HG02642 (cell line): ENCODE data around the gene SORCS2.

Source experiments
- ATAC-seq: cut with Tn5 transposase; IDR thresholded peaks from one replicate; pipeline ENCODE4 v1.9.1; 2021; ENCODE audit warnings: mild to moderate bottlenecking; ENCODE audit not compliant: unreplicated experiment, poor library complexity

The SORCS2 gene

DNA sequence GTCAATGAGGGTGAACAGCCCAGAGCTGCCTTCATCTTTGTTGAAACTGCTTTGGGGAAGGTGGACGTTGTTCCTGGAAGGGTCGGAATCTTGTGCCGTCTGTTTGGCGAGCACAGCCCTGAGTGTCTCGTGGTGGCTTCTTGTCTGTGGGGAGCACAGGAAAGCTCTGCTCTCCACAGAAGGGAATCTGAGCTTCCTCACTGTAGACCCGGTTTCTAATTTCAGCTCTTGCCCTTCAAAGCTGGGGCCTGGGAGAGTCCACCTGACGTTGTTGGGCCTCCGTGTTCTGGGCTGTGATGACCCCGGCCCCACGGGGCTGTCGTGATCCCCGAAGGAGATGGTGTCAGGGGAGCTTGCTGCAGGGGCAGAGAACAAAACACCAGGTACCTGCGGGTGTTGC lies 47.5 kb downstream of the SORCS2 start:
- no peak for ATAC-seq

DNA sequence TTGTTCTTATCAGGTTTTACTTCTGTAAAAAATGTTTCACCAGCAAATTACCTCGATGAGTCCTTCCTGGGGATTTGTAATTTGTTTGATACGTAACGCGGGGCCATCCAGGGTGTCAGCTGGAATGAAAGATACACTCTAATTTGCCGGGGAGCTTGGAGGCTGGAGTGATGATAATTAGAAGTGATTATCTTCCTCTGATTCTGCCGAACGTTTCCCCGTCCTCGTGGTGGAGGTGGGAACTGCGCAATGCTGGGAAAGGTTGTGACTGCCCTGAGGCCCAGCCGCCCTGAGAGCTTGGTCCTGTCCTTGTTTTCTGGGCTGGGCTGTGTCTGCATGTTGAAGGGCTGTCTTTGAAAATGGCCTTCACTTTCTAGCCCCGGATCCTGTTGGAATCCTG lies 48.0 kb downstream of the SORCS2 start:
- no peak for ATAC-seq

DNA sequence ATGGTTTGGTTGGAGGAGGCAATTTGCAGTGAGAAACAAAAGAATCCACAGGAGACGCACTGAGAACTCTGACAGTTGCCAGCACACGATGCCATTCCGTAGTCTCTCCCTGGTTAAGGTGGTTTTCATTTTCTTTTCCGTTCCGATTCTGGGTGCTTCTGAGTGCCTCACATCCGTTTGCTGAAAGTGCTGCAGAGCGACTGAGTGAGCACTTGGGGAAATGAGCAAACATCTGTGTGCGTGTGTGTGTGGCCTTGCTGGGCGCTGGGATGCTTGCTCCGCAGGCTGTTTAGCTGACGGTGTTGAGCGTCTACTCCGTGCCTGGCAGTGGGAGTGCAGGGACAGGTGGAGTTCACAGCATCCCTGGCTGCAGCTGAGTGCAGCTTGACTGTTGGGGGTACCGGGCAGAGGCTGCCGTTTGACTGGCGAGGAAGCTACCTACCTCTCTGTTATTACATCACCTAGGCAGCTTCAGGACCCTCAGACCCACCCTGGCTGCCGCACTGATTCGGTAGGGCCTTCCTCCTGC lies 49.3 kb downstream of the SORCS2 start:
- ATAC-seq, result no peak

DNA sequence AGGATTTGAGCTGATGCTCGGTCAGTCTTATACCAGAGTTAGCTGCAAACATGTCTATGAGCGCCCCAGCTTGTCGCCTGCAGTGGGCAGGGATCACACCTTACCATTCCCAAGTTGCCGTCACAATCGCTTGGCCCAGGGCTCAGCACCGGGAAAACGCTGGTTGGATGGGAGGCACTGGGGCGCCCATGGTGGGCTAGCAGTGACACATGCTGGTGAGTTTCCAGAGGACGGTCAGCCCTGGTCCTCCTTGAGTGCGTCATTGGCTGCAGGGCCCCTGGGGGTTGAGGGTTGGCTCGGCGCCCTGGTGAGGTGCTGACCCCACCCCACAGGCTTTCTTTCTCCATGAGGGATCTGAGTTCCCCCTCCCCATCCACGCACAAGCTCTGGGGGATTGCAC lies 50.4 kb downstream of the SORCS2 start:
- ATAC-seq, result no peak

DNA sequence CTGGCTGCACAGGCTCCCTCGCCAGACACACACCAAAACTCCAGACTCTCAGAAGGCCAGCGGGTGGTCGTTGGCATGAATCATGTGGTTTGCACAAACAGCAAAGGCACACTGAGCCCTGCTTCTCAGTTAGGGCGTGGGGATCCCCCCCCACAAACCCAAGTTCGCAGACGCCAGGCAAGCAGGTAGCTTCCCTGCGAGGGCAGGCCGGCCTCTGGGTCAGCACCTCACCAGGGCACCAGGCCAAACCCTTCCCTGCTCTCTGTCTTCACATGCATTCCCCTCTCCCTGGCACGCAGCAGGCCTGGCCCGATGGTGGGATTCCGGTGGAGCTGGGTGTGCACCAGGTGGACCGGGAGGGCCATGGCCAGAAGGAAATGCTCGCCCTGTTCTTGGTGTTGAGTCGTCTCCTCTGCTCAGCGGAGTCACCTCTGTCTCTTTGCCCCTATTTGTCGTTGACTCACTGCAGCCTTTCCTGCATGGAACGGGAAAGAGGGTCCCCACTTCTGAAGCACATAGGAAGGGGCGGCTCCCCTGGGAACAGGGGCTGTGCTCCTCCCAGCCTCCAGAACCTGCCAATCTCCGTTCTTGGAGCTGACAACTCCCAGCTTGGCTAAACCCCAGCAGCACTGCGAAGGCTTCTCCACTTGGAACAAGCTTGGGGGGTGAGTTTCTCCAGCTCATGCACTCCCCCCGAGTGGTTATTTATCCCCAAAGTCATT lies 51.4 kb downstream of the SORCS2 start:
- no peak for ATAC-seq

DNA sequence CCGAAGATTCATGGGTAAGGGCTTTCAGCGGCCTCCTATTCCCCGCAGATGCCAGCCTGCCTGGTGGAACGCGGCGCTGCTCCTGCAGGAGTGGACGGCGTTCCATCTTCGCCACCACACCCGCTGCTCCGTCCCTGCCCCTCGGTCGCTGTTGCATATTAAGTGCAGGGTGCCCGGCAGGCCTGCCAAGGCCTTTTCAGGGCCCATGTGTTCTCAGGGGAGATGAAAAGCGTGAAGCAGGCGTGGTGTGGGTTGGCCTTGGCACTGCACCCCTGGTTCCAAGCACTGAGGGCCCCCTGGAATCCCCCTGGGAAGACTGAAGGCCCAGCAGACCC lies 52.0 kb downstream of the SORCS2 start:
- no peak for ATAC-seq

DNA sequence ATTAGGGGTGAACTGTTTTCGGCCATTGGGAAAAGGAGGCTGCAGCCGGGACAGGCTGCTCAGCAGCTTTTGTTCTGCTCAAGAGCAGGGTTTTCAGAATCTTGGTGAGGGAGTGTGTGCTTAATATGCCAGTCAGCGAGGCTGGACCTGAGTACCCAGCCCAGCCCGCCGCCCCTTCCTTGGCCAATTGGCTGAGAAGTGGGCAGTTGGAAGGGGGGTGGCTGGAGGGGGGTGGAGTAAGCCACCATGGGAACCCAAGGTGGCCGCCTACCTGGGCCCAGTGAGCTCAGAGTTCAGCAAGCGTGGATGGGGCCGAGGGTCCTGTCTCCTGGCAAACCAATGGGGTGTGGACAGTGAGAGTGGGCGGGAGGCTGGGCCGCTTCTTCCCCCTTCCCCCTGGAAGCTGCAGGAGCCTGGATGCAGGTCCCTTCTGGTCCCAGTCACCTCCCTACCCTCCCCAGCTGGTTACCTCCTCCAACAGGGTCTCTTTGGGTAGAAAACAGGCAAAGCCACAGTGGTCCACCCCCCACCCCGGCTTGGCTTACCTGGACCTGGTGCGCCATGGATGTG lies 52.5 kb downstream of the SORCS2 start:
- no peak for ATAC-seq

DNA sequence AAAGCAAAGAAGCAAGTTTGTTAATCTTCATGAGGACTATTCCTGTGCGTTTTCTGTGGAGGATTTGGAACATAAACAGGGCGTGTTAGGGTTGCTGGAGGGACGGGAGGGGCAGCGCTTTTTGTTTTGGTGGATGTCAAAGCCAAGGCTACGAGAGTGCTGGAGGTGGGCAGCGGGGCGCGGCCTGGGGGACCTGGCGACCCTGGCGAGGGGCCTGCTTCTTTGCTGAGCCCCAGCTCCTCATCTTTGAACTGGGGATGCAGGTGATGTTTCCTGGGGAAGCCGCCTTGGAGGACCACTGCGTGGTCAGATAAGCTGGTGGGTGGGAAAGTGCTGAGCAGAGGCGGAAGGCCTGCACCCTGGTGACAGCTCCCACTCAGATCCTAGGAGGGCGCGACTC lies 55.2 kb downstream of the SORCS2 start:
- no peak for ATAC-seq

DNA sequence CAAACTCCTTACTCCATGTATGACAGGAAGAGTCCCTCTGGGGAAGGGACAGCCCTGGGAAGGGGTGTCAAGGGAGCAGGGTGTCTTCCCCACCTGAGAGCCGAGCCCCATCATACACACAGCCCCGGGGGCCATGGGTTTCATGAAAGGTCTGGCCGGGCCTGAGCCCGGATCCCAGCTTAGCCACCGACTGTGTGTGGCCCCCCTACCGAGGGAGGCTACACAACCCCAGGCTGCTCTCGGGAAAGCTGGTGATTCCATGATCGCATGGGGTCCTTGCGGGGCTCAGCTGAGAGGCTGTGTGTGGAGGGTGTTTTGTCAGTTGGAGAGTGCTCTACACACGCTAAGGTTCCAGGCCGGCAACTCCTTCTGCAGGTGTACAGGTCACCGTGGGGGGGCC lies 55.6 kb downstream of the SORCS2 start:
- no peak for ATAC-seq

DNA sequence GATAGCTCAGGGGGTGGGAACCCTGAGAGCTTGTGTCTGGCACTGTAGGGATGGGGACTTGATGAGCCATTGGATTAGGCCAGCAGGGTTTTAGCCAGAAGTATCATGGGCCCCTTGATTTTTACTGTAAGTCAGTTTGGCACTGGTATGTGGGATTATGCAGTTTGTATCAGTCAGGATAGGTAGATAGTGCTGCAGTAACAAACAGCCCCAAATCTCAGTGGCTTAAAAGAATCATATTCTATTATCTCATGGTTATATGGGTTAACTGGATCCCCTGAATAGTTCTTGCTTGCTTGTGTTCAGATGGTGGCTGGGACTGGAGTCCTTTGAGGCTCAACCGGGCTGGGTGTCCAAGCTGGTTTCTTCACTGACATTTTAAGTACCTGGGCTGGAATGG lies 56.5 kb downstream of the SORCS2 start:
- ATAC-seq, result no peak

DNA sequence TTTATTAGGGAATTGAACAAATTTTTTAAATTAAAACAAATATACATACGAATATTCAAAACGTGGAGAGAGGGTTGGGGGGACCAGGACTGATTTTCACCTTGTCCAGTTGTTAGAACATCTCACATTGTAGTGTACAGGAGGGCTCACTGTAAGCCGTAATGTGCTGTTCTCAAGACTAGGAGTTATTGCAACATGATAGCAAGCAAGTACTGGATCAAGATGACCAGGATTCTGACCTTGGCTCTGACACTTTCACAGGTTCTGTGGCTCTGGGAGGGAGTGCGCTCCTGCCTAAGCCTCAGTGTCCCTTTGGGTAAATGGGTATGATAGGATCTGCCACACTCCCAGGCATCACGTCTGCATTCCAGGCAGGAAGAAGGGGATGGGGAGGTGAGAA lies 59.0 kb downstream of the SORCS2 start:
- ATAC-seq, result no peak

DNA sequence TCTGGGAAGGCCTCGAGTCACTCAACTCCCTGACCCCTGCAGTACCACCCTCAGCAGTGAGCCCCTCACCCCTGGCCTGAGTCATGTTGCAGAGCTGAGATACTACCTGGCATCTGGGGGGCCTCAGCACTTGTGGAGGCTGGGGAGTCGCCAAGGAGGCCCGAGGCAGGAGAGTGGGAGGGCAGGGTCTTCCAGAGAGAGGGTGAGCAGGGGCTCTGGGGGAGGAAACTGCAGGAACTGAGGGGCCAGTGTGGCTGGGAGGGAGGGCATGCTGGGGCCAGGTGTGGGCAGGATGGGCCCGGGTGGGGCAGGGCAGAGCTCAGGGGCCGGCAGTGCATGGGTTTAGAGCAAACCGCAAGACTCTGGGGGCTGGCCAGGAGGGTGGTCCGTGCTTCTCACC lies 59.7 kb downstream of the SORCS2 start:
- no peak for ATAC-seq

DNA sequence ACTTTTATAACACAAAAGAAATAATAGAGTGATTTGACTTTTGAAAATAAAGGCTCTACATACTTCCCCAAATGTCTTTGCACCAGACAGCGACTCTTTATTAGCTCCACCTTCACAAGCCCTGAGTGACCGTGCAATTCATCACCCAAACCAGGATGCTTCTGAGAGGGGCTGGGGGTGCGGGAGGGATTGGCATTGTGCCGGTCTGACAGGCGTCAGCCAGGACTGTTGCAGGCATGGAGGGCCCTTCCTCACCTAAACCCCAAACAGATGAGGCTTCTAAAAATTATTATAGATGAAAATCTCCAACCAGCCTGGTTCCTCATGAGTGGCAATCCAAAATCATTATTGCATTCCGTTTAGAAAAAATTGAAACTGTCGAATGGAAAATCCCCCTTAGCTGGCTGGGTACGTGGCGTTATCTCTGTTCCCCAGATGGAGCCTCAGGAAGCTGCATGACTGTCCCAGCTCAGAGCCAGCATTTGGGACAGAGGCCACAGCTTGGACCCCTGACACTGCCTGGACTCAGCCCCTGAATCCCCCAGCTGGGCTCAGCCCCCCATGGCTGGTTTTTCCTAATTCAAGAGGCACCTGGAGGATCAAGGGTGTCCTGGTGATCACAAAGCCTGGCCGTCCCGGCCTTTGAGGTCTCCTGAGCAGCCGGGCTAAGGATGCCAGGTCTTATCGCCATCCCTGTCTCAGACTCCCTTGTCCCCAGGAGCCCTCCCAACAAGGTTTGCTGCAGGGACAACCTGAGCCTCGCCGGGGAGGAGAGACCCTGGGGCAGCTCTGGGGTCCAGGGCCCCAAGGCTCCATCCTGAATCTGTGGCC lies 60.4 kb downstream of the SORCS2 start:
- ATAC-seq, result no peak

DNA sequence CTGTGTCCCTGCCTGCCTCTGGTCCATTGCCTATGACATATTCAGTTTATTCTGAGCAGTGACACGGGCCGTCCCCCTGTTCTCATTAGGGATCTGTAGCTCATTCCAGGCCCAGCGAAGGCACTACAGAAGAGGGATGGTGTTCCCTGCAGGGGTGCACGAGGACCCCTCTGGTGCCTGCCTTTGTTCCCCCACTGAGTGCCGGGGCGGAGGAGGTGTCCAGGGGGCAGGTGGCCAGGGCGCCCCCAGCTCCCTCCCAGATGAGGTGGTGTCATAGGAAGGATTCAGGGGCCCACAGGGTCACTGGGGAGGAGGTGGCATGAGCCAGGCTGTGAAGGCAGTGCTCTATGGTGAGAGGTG lies 61.0 kb downstream of the SORCS2 start:
- ATAC-seq, result no peak

DNA sequence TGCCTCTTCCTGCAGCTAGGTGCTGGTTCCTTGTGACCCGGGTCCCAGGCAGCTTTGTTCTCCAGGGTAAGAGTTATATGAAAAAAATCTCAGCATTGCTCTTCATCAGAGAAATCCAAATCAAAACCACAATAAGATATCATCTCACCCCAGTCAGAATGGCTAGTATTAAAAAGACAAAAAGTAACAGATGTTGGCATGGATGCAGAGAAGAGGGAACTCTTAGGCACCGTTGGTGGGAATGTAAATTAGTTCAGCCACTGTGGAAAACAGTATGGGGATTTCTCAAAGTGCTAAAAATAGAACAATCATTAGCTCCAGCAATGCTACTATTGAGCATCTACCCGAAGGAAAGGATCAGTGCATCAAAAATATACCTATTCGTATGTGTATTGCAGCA lies 61.5 kb downstream of the SORCS2 start:
- ATAC-seq, result no peak

DNA sequence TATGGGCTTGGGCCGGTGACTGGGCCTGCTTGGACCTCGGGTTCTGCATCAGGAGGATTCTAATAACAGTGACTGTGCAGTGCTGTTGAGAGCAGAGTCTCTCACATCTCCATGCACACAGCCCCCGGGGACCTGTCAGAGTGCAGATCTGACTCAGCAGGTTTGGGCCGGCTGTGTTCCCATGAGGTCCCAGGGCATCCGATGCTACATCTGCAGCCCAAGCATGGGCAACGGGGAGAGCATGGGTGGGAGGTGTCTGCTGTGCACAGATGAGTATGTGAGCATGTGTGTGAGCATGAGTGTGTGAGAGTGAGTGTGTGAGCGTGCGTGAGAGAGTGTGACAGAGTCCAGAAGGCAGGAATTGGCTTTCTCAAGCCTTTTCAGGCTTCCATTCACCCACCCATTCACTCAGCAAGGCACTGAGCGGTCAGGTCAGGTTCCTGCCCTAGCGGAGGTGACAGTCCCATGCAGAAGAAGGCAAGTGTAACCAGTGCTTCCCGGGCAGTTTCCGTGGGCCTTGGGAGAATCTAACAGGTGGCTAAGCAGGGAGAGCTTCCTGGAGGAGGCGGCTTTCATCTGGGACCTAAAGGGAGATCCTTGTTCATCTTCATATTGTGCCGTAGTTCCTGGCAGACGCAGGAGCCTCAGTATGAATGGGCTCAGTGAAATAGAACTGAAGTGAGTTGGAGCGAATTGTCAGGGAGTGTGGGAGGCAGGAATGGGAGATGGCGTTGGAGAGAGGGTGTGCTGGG lies 62.6 kb downstream of the SORCS2 start:
- ATAC-seq, result peak; percentile 93

DNA sequence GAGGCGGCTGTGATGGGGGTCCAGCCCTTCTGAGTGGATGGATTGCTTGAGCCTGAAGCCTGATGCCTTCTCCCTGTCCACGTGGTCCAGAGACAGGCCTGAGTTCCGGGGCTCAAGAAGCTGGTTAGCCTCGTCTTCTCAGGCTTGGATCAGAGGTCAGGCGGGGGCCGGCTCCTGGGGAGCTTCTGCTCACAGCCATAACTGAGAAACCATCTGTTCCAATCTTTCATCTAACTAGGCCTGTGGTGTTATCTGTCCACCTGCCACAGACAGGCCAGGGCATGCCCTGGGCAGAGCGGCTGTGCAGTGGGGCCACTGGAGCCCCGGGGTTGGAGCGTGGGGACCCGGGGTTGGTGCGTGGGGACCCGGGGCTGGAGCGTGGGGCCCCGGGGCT lies 63.1 kb downstream of the SORCS2 start:
- ATAC-seq, result no peak

DNA sequence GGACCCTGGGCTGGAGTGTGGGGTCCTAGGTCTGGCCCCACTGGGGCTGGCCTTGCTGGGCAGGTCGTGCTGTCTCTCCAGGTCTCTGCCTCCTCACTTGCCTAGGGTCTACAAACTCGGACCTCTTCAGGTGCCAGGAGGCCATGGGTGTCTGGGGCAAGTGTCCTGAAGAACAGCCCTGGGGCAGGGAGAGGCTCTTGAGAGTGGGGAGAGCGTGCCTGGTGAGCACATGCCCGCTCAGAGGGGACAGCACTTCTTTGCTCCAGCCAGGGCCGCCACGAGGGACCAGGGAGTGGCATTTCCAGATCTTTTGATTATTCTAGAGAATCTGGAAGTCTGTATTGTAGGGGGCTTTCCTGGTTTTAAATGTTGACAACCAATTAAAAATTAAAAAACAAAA lies 63.7 kb downstream of the SORCS2 start:
- no peak for ATAC-seq

DNA sequence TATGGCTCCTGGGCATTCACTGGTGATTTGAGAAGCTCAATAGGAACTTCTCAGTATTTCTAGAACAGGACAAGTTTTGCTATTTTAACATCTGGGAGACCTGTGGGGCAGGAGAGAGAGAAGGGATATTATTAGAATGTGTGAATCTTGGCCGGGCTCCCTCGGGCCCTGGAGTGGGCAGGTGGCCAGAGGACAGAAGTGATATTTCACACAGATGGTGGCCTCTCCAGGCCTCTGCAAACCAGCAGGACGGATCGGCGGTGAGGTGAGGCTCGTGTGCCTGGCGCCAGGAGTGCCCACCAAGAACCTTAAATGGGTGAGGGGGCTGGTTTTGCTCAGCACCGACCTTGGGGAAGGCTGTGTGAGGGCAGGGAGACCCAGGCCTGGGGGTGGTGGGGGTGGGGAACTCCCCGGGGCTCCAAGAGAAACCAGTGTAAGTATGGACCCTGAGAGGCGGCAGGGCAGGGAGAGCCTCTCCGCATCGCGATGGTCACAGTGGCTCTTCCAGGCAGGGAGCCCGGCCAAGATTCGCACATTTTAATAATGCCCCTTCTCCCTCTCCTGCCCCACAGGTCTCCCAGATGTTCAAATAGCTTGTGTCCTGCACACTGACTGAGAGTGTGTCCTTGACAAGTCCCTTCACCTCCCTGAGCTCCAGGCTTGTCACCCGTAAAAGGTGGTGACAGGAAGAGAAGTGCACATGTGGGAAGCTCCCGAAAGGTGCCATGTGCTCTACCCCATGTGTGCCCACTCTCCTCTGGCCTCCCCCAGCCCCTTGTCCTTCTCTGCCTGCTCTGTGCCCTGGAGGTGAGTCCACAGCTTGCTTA lies 64.9 kb downstream of the SORCS2 start:
- no peak for ATAC-seq

DNA sequence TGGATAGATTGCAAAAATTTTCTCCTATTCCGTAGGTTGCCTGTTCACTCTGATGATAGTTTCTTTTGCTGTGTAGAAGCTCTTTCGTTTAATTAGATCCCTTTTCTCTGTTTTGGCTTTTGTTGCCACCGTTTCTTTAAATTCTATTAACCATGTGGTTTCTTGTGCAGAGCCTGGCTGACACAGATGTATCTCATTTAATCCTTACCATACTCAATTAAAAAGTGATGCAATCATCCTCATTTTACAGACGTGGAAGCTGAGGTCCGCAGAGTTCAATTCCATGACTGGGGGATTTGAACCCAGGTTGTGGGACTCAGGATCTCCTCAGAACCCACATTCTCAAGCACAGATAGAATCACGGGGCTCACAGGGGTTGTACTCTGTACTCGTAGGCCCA lies 66.7 kb downstream of the SORCS2 start:
- ATAC-seq, result no peak
